Forelimb muscle (tissue), 1 donor: ENCODE results near the gene RPH3AL. TPM values are rescaled to one million over a fixed set of nuclear protein-coding genes. Genes with fewer than 3 reads are reported as not detected.
"Not testable (repeated sequence)": the region's sequence is repeated elsewhere in the genome, so short reads cannot be mapped to it uniquely, and the experiment has no call there.

Experiments
- DNase-seq: peaks from one replicate; pipeline ENCODE4 v3.0.0-alpha.2; 2013; ENCODE audit warnings: low read depth
- polyA plus RNA-seq: library from polyadenylated mRNA; unstranded; fragments of 120-200 nt; gene quantifications from one replicate; pipeline ENCODE4 v1.2.1, GENCODE V29; 2013; ENCODE audit not compliant: insufficient read length

Gene RPH3AL
- polyA plus RNA-seq, 1 donor: 5.4 TPM

DNA sequence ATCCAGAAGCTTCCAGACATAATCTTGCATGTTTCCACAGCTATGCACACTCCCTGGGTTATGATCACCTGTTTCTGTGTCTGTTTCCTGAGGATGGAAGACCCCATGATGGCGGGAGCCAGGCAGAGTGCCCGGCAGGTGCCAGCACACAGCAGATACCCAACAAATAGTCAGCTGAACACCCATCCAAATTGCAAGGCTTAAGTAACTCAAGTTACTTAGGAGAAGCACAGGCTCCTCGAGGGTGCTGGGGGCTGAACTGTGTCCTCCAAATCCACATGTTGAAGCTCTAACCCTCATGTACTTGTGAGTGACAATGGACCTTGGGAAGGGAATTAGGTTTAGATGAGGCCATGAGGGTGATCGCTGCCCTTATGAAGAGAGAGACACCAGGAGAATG, 91.7 kb downstream of the RPH3AL start:
- no peak for DNase-seq

DNA sequence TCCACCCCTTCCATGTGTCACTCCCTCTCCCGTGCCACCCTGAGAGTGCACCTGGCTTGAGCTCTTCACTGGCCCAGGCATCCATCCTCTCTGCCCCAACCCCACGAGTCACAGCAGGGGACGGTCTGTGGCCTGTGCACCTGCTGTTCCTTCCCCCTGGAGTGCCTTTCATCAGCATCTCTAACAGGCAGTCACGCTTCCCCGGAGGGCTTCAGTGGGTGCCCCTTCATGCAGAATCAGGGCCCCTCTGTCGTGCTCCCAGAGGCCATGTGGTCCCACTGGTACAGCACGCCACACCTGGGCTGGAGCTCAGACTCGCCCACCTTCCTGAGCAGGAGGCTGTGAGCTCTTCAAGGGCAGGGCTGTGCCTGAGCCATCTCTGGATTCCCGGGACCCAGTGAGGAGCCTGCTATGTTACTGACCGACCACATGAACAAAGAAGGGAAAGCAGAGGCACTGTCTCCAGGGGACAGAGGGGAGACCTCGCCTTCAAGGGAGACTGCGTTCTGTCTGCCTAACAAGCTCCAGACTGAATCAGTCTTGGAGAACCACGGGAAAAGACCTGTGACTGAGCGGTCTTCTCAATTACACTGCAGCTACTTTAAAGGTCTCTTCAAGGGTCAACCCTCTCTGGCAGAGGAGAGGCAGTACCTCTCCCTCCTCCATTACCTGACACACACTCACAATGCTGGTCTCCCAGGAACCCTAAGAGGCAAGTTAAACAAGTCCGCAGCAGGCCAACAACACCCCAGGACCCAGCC, 92.4 kb downstream of the RPH3AL start:
- no peak for DNase-seq

DNA sequence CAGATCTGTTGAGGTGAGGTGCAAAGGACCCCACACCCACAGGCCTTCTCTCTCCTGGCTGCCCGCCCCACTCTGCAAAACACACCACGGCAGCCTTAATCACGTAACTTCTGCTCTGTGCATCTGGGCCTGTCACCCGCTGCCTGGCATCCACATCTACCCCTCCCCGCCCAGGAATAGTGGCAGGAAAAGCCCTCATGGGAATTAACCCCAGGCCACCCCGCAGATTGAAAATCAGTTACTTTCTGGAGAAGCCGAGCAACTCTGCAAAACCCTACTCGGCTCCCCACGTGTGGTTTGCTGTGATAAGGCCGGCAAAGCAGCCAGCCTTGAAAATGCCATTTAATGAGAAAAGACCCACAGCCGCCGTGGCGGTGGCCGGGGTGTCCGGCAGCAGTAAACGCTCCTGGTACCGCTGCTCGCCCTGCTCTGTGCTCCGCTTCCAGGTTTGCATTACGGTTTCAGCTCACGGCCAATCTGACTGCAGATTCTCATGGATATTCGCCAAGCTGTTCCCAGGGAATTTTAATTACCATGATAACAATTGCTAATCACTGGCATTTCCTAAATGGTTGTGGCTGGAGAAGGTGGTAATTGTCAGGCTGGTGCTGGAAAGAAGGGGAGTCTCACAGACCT, 93.1 kb downstream of the RPH3AL start:
- DNase-seq: no peak

DNA sequence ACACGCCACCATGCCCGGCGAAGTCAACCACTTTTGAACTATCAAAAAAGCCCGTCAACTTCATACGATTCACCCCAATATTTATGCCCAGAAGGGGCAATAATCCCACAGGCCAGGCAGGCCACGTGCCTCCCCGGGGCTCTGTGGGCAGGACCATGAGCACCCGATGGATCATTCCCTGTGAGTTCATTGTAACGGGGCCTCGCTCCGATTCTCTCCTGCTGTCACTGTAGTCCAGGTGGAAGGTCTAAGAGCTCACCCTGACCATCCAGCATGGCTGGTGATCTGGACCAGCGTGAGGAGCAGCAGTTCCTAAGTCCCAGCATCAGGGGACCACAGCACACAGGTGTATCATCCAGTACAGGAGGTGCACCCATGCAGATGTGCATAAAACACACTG, 93.7 kb downstream of the RPH3AL start:
- no peak for DNase-seq

- DNase-seq: no peak
Measured at GRCh38 chr17:258045-258734, 94.4 kb downstream of the RPH3AL start.

GRCh38 chr17:253091-253846, 99.3 kb downstream of the RPH3AL start:
- DNase-seq: no peak

DNA sequence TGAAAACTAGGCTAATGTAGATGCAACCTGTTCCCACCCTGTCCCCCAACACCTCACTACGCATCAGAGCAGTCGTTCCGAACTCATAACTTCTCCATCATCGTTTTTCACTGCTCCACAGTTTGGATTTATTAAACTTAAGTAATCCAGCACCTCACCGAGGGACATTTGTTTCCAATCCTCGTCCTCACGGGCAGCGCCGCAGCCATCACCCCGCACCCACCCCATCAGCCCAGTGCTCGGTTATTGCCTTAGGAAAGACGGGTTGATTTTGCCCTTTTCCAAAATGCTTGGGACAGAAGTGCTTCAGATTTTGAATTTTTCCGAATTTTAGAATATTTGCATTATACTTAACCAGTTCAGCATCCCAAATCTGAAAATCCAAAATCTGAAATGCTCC, 100.2 kb downstream of the RPH3AL start:
- DNase-seq: no peak

GRCh38 chr17:251531-251930, 101.1 kb downstream of the RPH3AL start:
- no peak for DNase-seq

DNA sequence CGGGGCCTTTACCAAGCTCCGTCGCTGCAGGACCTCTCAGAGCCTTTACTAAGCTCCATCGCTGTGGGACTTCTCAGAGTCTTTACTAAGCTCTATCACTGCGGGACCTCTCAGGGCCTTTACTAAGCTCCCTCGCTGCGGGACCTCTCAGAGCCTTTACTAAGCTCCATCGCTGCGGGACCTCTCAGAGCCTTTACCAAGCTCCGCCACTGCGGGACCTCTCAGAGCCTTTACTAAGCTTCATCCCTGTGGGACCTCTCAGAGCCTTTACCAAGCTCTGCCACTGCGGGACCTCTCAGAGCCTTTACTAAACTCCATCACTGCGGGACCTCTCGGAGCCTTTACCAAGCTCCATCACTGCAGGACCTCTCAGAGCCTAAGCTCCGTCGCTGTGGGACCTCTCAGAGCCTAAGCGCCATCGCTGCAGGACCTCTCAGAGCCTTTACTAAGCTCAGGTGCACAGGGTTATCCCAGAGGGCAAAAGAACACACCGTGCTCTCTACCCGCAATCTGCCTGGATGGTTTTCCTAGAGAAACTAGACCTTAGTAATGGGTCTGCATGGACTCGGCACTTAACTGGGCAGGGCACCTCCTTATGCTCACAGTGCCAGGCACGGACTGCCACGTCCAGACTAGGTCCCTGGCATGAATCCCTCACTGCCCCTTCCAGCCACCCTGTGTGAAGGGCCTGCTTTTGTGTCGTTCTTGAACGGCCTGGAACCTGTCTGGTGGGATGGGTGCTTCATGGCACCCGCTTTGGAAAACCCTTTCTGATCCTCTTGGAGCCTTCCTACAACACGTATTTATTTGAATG, 101.9 kb downstream of the RPH3AL start:
- no peak for DNase-seq

DNA sequence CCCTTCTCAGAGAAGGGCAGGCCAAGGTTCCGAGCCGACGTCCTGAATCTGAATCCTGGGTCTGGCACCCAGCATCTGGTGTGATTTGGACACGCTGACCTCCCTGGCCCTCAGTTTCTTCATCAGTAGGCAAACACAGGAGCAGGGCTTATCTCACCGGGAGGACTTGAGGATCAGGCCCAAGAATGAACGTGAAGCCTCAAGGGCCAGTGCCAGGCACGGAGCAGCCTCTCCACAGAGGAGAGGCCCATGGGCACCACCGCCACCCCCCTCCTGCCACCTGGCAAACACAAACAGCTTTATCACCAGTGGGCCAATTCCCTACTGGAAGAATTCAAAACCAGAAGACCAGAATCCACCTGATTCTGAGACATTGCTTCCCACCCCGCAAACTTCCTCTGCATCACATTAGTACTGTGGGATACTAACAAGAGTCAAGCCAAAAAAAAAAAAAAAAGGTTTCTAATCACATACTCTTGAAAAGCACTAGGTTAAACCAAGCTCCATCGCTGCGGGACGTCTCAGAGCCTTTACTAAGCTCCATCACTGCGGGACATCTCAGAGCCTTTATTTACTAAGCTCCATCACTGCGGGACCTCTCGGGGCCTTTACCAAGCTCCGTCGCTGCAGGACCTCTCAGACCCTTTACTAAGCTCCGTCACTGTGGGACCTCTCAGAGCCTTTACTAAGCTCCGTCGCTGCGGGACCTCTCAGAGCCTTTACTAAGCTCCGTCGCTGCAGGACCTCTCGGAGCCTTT, 103.2 kb downstream of the RPH3AL start:
- DNase-seq: no peak

- DNase-seq: no peak
Measured at GRCh38 chr17:248337-249235, 104.0 kb downstream of the RPH3AL start.

GRCh38 chr17:247767-248166, 104.8 kb downstream of the RPH3AL start:
- no peak for DNase-seq

GRCh38 chr17:246851-247421, 105.7 kb downstream of the RPH3AL start:
- no peak for DNase-seq

- no peak for DNase-seq
Measured at GRCh38 chr17:246226-246625, 106.4 kb downstream of the RPH3AL start.

- DNase-seq: no peak
Measured at GRCh38 chr17:245611-246010, 107.0 kb downstream of the RPH3AL start.

GRCh38 chr17:245020-245419, 107.6 kb downstream of the RPH3AL start:
- no peak for DNase-seq

DNA sequence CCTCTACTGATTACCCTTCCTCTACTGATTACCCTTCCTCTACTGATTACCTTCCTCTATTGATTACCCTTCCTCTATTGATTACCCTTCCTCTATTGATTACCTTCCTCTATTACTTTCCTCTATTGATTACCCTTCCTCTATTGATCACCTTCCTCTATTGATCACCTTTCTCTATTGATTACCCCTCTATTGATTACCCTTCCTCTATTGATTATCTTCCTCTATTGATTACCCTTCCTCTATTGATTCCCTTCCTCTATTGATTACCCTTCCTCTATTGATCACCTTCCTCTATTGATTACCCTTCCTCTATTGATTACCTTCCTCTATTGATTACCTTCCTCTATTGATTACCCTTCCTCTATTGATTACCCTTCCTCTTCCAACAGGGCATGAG, 108.7 kb downstream of the RPH3AL start:
- DNase-seq: not testable (repeated sequence)

DNA sequence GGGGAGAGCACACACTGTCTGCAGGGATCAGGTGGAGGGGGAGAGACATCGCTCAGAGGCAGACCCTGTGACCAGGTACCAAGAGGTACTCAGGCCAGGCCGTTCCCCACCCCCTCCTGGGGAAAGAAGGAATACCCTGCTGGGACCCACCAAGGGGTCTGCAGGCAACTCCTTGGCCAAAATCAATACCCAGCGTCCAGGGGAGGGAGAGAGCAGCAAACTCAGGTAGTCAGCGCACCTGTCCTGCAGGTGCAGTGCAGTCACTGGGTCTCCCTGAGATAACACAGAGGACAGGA, 113.7 kb downstream of the RPH3AL start:
- DNase-seq: no peak
